Measurements from ENCODE around the gene GRK6.

- TF ChIP-seq TAF1 (IDR thresholded peaks at IDR 0.05; ENCODE audit: borderline replicate concordance, insufficient read depth, low read length) (no peak), POLR2AphosphoS5 (IDR thresholded peaks at IDR 0.05; ENCODE audit: low read depth, low read length) (no peak), SIN3A (IDR thresholded peaks at IDR 0.05; ENCODE audit: borderline replicate concordance, insufficient read depth, low read length) (no peak), FOXP2 (optimal IDR thresholded peaks at IDR 0.05; ENCODE audit: borderline replicate concordance, extremely low read depth, extremely low read length, insufficient read depth) (no peak), REST (IDR thresholded peaks at IDR 0.05; ENCODE audit: insufficient read depth in 1 of 2, low read depth in 2 of 2, low read length in 2 of 2) (no peak)
These were observed 40.8 kb upstream of the GRK6 start for GRCh38 chr5:177385720-177386119.
